Astrocyte (in vitro differentiated cells and primary cell): ENCODE data around the gene TICRR. TPM values are rescaled to one million over a fixed set of nuclear protein-coding genes. Genes with fewer than 3 reads are reported as not detected.

ENCODE experiments used
- DNase-seq: peaks from one replicate; pipeline ENCODE4 v3.0.0-alpha.2; 2010; ENCODE audit warnings: low read depth
- FAIRE-seq: peaks from 2 replicates; lab custom pipeline; 2011; peaks lifted over from hg19 to GRCh38; lab: Jason Lieb, UNC
- H2AFZ ChIP-seq: 2 replicates; pipeline ENCODE4 v1.6.0; 2012; ENCODE audit warnings: low read depth, low read length, inconsistent platforms
- H3K27ac ChIP-seq: 2 replicates; pipeline ENCODE4 v1.5.1; 2011; ENCODE audit warnings: low read depth, low read length, inconsistent platforms
- H3K27me3 ChIP-seq: 2 replicates; pipeline ENCODE4 v1.6.0; 2011; ENCODE audit warnings: low read length, inconsistent platforms; ENCODE audit not compliant: insufficient read depth
- H3K36me3 ChIP-seq: 2 replicates; pipeline ENCODE4 v1.5.1; 2011; ENCODE audit warnings: low read length, inconsistent platforms; ENCODE audit not compliant: insufficient read depth
- H3K4me1 ChIP-seq: 2 replicates; pipeline ENCODE4 v1.5.1; 2011; ENCODE audit warnings: low read length, inconsistent platforms; ENCODE audit not compliant: insufficient read depth
- H3K4me2 ChIP-seq: 2 replicates; pipeline ENCODE4 v1.6.0; 2012; ENCODE audit warnings: low read length, inconsistent platforms
- H3K4me3 ChIP-seq: 2 replicates; pipeline ENCODE4 v1.5.1; 2011; ENCODE audit warnings: low read depth, mild to moderate bottlenecking, low read length, inconsistent platforms; ENCODE audit not compliant: insufficient read depth
- H3K79me2 ChIP-seq: 2 replicates; pipeline ENCODE4 v1.6.0; 2012; ENCODE audit warnings: mild to moderate bottlenecking, low read length, inconsistent platforms; ENCODE audit not compliant: insufficient read depth
- H3K9ac ChIP-seq: 2 replicates; pipeline ENCODE4 v1.6.0; 2012; ENCODE audit warnings: mild to moderate bottlenecking, low read length, inconsistent platforms
- H3K9me3 ChIP-seq: 2 replicates; pipeline ENCODE4 v1.5.1; 2012; ENCODE audit warnings: low read depth, mild to moderate bottlenecking, low read length, inconsistent platforms; ENCODE audit not compliant: insufficient read depth
- H4K20me1 ChIP-seq: 2 replicates; pipeline ENCODE4 v1.6.0; 2012; ENCODE audit warnings: low read length, inconsistent platforms; ENCODE audit not compliant: insufficient read depth
- H3K27ac Mint-ChIP-seq: one replicate; pipeline ENCODE4 v1.8.0; 2021; ENCODE audit warnings: mild to moderate bottlenecking, mixed read lengths; ENCODE audit not compliant: unreplicated experiment
- H3K27me3 Mint-ChIP-seq: one replicate; pipeline ENCODE4 v1.8.0; 2021; ENCODE audit warnings: low read depth, mixed read lengths; ENCODE audit not compliant: unreplicated experiment
- H3K36me3 Mint-ChIP-seq: one replicate; pipeline ENCODE4 v1.8.0; 2021; ENCODE audit warnings: low read depth, mixed read lengths; ENCODE audit not compliant: unreplicated experiment
- H3K4me1 Mint-ChIP-seq: one replicate; pipeline ENCODE4 v1.8.0; 2021; ENCODE audit warnings: low read depth, mixed read lengths; ENCODE audit not compliant: unreplicated experiment
- H3K4me3 Mint-ChIP-seq: one replicate; pipeline ENCODE4 v1.8.0; 2021; ENCODE audit warnings: mild to moderate bottlenecking, moderate library complexity, mixed read lengths; ENCODE audit not compliant: unreplicated experiment
- H3K9me3 Mint-ChIP-seq: one replicate; pipeline ENCODE4 v1.8.0; 2021; ENCODE audit warnings: mild to moderate bottlenecking, mixed read lengths; ENCODE audit not compliant: unreplicated experiment
- CTCF ChIP-seq: IDR thresholded peaks from 2 replicates; pipeline ENCODE4 v1.5.1; 2011; ENCODE audit warnings: low read depth, mild to moderate bottlenecking, inconsistent platforms, low read length, moderate library complexity; ENCODE audit not compliant: insufficient read depth
- EZH2 ChIP-seq: IDR thresholded peaks from 2 replicates; pipeline ENCODE4 v1.6.1; 2012; ENCODE audit warnings: mild to moderate bottlenecking, low read length, inconsistent platforms; ENCODE audit not compliant: insufficient read depth
- total RNA-seq: library from RNA; stranded (reverse); gene quantifications from 2 replicates; pipeline ENCODE4 v1.2.1, GENCODE V29; 2021

Gene TICRR
- total RNA-seq, 1 donor from 2014 or later, result 2.9 TPM

DNA sequence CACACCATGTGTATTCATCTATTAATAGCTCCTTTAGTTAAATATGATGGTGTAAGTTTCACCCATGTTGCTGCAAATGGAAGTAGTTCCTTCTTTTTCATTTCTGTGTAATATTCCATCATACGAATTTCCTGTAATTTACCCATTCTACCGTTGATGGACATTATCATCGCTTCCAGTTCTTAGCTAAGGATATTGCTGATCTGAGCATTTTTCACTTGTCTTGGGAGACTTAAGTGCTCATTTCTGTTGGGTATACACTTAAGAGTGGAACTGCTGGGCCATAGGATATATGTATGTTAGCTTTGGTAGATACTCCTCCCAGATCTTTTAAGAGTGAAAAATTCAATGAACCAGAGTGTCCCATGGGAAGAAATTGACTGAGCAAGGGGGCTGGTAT is 92.9 kb downstream of the TICRR start:
- Histone ChIP-seq H3K4me3 (no peak overlapping the region), H3K27ac (no peak overlapping the region), H2AFZ (no peak overlapping the region), H3K27me3 (peaks cover 3% of the 10 kb centered on the region), H3K79me2 (no peaks in the 10 kb centered on the region), H4K20me1 (no peaks in the 10 kb centered on the region), H3K4me2 (no peak overlapping the region), H3K36me3 (no peaks in the 10 kb centered on the region), H3K9me3 (no peaks in the 10 kb centered on the region), H3K9ac (no peak overlapping the region), H3K4me1 (peaks cover 10% of the 10 kb centered on the region)
- Mint-ChIP-seq H3K9me3 (peaks cover 5% of the 10 kb centered on the region), H3K27me3 (peaks cover 21% of the 10 kb centered on the region), H3K4me1 (peaks cover 7% of the 10 kb centered on the region), H3K36me3 (peaks cover 1% of the 10 kb centered on the region), H3K27ac (no peak overlapping the region), H3K4me3 (no peak overlapping the region)
- FAIRE-seq, result no peak
- DNase-seq, result no peak
- no peak for TF ChIP-seq EZH2
- TF ChIP-seq CTCF, result no peak

DNA sequence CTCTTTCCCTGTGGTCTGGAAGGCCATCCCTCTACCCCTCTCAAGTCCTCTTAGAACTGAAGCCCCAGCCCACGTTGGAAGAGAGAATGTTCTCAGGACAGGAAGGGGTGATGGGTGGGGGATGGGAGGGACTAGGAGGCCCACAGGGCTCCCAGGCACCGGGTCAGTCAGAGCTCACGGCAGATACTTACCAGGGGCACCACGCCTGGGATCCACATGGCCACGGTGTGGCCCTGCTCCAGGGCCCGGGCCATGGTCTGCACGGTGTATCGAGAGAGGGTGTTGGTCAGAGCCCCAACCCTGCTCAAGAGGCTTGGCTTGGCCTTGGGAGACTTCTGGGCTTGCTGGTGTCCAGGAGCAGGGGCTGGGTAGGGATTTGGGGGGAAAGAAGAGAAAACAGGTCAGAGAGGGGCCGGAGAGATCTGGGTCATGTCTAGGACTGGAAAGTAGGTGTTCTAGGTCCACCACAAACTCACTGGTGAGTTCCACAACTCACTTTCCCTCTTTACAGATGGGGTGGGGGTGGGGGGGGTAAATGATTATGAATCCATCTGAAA is 94.1 kb downstream of the TICRR start:
- no peak overlapping the region for H3K4me2 ChIP-seq
- peaks cover 3% of the 10 kb centered on the region for H3K27me3 ChIP-seq
- peaks cover 7% of the 10 kb centered on the region for H3K4me1 Mint-ChIP-seq
- H3K9me3 ChIP-seq, result no peaks in the 10 kb centered on the region
- peaks cover 1% of the 10 kb centered on the region for H3K36me3 Mint-ChIP-seq
- no peak for DNase-seq
- no peaks in the 10 kb centered on the region for H3K36me3 ChIP-seq
- no peak overlapping the region for H3K9ac ChIP-seq
- H3K27ac Mint-ChIP-seq, result no peak overlapping the region
- peaks cover 7% of the 10 kb centered on the region for H3K9me3 Mint-ChIP-seq
- H4K20me1 ChIP-seq, result no peaks in the 10 kb centered on the region
- peaks cover 24% of the 10 kb centered on the region for H3K27me3 Mint-ChIP-seq
- no peak overlapping the region for H3K4me3 Mint-ChIP-seq
- FAIRE-seq, result no peak
- TF ChIP-seq CTCF (no peak), EZH2 (no peak)
- H3K4me3 ChIP-seq, result no peak overlapping the region
- no peak overlapping the region for H3K27ac ChIP-seq
- H3K79me2 ChIP-seq, result no peaks in the 10 kb centered on the region
- peaks cover 7% of the 10 kb centered on the region for H3K4me1 ChIP-seq
- no peak overlapping the region for H2AFZ ChIP-seq

DNA sequence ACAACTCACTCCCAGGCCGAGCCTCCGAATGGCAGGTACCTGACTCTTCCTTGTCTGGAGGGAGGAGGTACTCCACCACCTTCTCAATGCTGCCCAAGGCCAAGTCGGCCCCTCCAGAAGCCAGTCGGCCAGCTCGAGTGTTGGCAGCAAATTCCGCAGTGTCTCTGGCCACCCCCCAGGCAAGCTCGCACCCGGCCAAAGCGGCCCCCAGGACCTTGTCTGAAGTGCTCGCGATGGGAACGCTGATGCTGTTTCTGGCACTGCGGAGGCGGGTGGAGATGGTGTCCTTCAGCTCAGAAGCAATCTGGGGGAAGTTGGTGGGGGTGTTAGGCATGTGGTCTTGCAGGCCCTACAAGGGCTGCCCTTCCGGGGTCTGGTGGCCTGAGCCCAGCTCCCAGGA is 94.7 kb downstream of the TICRR start:
- Histone ChIP-seq H3K36me3 (no peaks in the 10 kb centered on the region), H3K9me3 (no peaks in the 10 kb centered on the region), H3K27ac (no peak overlapping the region), H3K27me3 (peaks cover 3% of the 10 kb centered on the region), H2AFZ (no peak overlapping the region), H3K4me1 (peaks cover 5% of the 10 kb centered on the region), H3K9ac (no peak overlapping the region), H3K4me2 (no peak overlapping the region), H3K79me2 (no peaks in the 10 kb centered on the region), H4K20me1 (no peaks in the 10 kb centered on the region), H3K4me3 (no peak overlapping the region)
- FAIRE-seq (no peak), DNase-seq (no peak)
- Mint-ChIP-seq H3K9me3 (peaks cover 7% of the 10 kb centered on the region), H3K4me3 (no peak overlapping the region), H3K36me3 (peaks cover 1% of the 10 kb centered on the region), H3K27me3 (peaks cover 26% of the 10 kb centered on the region), H3K4me1 (peaks cover 7% of the 10 kb centered on the region), H3K27ac (no peak overlapping the region)
- no peak for TF ChIP-seq EZH2
- no peak for TF ChIP-seq CTCF
